GM19395 (cell line): ENCODE data around the gene STX18.

Source experiments
- ATAC-seq: cut with Tn5 transposase; IDR thresholded peaks from one replicate; pipeline ENCODE4 v1.9.1; 2021; ENCODE audit warnings: mild to moderate bottlenecking, moderate library complexity; ENCODE audit not compliant: unreplicated experiment

The STX18 gene

GRCh38 chr4:4446434-4446833 lies 95.4 kb downstream of the STX18 start:
- no peak for ATAC-seq

- ATAC-seq, result no peak
Measured at GRCh38 chr4:4443821-4444220, 98.0 kb downstream of the STX18 start.

GRCh38 chr4:4440333-4441061 lies 101.4 kb downstream of the STX18 start:
- peak; percentile 63 for ATAC-seq

GRCh38 chr4:4439782-4440181 lies 102.1 kb downstream of the STX18 start:
- ATAC-seq, result no peak

GRCh38 chr4:4438891-4439290 lies 103.0 kb downstream of the STX18 start:
- no peak for ATAC-seq

- no peak for ATAC-seq
Measured at GRCh38 chr4:4437798-4438470, 103.9 kb downstream of the STX18 start.

GRCh38 chr4:4436244-4436823 lies 105.5 kb downstream of the STX18 start:
- no peak for ATAC-seq

- no peak for ATAC-seq
Measured at GRCh38 chr4:4433941-4434340, 107.9 kb downstream of the STX18 start.

- ATAC-seq, result no peak
Measured at GRCh38 chr4:4432341-4433125, 109.3 kb downstream of the STX18 start.

GRCh38 chr4:4430492-4431195 lies 111.2 kb downstream of the STX18 start:
- ATAC-seq, result peak; percentile 66

GRCh38 chr4:4428966-4429875 lies 112.6 kb downstream of the STX18 start:
- ATAC-seq, result no peak

- no peak for ATAC-seq
Measured at GRCh38 chr4:4427886-4428285, 114.0 kb downstream of the STX18 start.

- ATAC-seq, result no peak
Measured at GRCh38 chr4:4427121-4427870, 114.6 kb downstream of the STX18 start.

- no peak for ATAC-seq
Measured at GRCh38 chr4:4426511-4427120, 115.2 kb downstream of the STX18 start.

- ATAC-seq, result no peak
Measured at GRCh38 chr4:4425696-4426095, 116.2 kb downstream of the STX18 start.

GRCh38 chr4:4425119-4425690 lies 116.6 kb downstream of the STX18 start:
- no peak for ATAC-seq

GRCh38 chr4:4424499-4425115 lies 117.2 kb downstream of the STX18 start:
- ATAC-seq, result no peak
